ENCODE data around the gene GPR158. TPM values are rescaled to one million over a fixed set of nuclear protein-coding genes. Genes with fewer than 3 reads are reported as not detected.

Gene GPR158
- total and polyA plus RNA-seq, 2 of the 8 experiments (the other 6 are each of a cell fraction or from before 2014, with no cell fraction given), result 0.14 to 0.78 TPM

DNA sequence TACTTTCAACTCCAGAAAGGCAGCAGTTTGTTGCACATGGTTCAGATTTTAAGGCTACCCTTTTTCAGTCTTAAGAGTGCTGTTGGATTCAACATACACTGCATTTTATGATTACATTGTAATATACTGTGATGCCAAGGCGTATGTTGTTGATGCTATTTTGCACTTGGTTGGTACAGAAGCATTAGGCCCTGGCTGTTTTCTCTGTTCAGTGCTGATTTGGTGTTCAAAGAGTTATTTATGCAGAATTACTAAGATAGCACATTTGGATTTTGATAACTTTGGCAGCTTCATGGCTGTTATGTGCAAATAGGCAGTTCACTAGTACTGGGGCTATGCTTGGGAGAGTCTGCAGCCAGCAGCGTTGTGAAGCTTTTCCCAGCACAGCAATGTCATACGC is 7.8 kb downstream of the GPR158 start (continued):
- TF ChIP-seq SUZ12 (IDR thresholded peaks at IDR 0.05; ENCODE audit: low read length) (no peak), MAFK (IDR thresholded peaks at IDR 0.05; ENCODE audit: low read depth, low read length) (no peak)
